ENCODE measurements around the gene ATG7. TPM values are rescaled to one million over a fixed set of nuclear protein-coding genes. Genes with fewer than 3 reads are reported as not detected.
"Not testable (repeated sequence)": the region's sequence is repeated elsewhere in the genome, so short reads cannot be mapped to it uniquely, and the experiment has no call there.

ATG7 gene
- total and polyA plus RNA-seq, 2 donors: 14.1 to 63.2 TPM

DNA sequence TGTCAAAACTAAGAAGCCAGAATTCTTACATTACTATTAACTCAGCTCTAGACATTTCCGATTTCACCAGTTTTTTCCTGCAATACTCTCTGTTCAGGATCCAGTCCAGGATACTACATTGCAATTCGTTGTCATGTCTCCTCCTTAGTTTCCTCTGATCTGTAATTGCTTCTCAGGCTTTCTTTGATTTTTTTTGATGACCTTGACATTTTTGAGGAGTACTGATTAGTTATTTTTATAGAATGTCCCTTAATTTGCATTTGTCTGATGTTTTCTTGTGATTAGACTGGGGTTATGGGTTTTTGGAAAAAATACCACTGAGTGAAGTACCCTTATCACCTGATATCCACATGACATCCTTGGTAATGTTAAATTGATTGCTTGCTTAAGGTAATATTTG is 57.6 kb downstream of the ATG7 start:
- H3K27ac ChIP-seq (ENCODE audit: low read depth): no peak overlapping the region
- H3K36me3 ChIP-seq (ENCODE audit: insufficient read depth): peaks cover 3% of the 10 kb centered on the region
- H3K4me1 ChIP-seq (ENCODE audit: insufficient read depth): no peaks in the 10 kb centered on the region
- DNase-seq (ENCODE audit: extremely low spot score): no peak
- 86% methylated on average over 2 of the region's 2 CpGs for WGBS
- no peak overlapping the region for H3K4me3 ChIP-seq (ENCODE audit: low read depth, low read length)

DNA sequence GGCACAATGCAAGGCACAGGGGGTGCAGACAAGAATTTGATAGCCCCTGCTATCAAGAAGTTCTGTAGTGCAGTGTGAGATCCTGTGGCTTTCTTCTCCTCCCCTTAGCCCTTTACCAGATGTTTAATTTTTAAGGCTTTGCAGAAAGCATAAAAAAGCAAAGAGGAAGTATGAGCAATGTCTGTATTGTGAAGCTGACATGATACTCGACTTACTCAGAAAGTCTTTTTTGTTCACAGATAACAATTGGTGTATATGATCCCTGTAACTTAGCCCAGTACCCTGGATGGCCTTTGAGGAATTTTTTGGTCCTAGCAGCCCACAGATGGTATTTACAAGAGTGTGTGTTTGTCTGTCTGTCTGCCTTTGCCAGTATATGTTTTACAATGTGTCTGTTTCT is 58.9 kb downstream of the ATG7 start:
- 44% methylated on average over 1 of the region's 1 CpG for WGBS
- no peak overlapping the region for H3K27ac ChIP-seq (ENCODE audit: low read depth)
- H3K4me1 ChIP-seq (ENCODE audit: insufficient read depth): no peaks in the 10 kb centered on the region
- H3K36me3 ChIP-seq (ENCODE audit: insufficient read depth): peaks cover 3% of the 10 kb centered on the region
- DNase-seq (ENCODE audit: extremely low spot score): no peak
- no peak overlapping the region for H3K4me3 ChIP-seq (ENCODE audit: low read depth, low read length)

DNA sequence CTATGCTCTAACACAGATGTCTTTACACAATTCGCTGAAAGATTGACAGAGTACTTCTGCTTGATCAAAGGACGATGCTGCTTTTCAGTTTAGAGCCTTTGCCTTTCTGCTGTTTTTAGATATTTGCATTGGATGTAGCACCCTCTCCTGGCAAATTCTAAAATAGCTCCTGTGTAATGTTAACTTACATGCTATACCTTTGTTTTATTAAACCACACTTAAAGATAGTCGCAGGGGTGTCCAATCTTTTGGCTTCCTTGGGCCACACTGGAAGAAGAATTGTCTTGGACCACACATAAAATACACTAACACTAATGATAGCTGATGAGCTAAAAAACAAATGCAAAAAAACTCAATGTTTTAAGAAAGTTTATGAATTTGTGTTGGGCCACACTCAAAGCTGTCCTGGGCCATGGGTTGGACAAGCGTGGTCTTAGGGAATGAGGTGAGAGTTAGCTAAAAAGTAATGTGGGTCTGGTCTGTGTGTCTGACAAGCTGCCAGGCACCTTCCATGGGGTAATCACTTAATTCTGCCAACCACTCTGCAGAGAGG is 62.9 kb downstream of the ATG7 start:
- no peak overlapping the region for H3K27ac ChIP-seq (ENCODE audit: low read depth)
- DNase-seq (ENCODE audit: extremely low spot score): peak; percentile 18
- 45% methylated on average over 4 of the region's 4 CpGs for WGBS
- H3K36me3 ChIP-seq (ENCODE audit: insufficient read depth): peaks cover 3% of the 10 kb centered on the region
- H3K4me1 ChIP-seq (ENCODE audit: insufficient read depth): no peaks in the 10 kb centered on the region
- no peak overlapping the region for H3K4me3 ChIP-seq (ENCODE audit: low read depth, low read length)

DNA sequence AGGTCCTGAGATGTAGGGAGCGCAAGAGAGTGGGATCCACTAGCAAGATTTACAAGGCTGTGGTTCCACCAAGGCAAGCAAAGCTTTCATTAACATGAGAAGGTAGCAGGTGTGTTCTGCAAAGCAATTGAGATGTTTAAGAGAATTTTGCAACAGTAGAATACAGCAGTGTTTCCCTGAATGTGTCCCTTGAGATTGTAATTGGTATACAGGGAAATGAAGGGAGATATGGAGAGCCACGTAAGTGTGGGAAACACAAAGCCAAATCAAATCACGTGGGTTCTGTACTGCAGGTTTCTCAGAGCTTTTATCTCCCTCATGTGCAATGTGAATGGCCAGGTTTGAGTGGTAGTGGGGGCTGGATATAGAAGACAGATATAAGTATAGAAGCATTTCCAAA is 67.3 kb downstream of the ATG7 start:
- whole genome bisulfite sequencing: 85% methylated on average over 3 of the region's 3 CpGs
- H3K27ac ChIP-seq (ENCODE audit: low read depth): no peak overlapping the region
- no peaks in the 10 kb centered on the region for H3K4me1 ChIP-seq (ENCODE audit: insufficient read depth)
- H3K36me3 ChIP-seq (ENCODE audit: insufficient read depth): no peaks in the 10 kb centered on the region
- DNase-seq (ENCODE audit: extremely low spot score): no peak
- no peak overlapping the region for H3K4me3 ChIP-seq (ENCODE audit: low read depth, low read length)

DNA sequence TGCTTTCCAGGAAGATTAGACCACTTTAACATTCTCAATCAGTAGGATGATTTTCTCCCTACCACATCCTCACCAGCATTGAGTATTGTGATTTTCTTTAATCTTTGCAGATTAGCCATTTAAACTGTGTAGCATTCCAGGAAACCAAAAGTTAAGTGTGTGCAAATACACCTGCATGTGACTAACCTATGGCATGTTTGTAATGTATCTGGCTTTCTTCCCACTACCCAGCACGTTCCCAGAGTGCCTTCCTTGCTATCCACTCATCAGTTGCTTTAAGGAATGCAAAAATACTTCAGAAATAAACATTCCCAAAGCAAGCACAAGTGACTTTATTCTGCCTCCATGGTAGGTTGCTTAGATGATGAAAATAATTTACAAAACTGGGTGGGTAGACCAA is 74.2 kb downstream of the ATG7 start:
- H3K27ac ChIP-seq (ENCODE audit: low read depth): no peak overlapping the region
- 64% methylated on average over 1 of the region's 1 CpG for WGBS
- no peak for DNase-seq (ENCODE audit: extremely low spot score)
- no peak overlapping the region for H3K4me3 ChIP-seq (ENCODE audit: low read depth, low read length)
- no peaks in the 10 kb centered on the region for H3K36me3 ChIP-seq (ENCODE audit: insufficient read depth)
- H3K4me1 ChIP-seq (ENCODE audit: insufficient read depth): no peaks in the 10 kb centered on the region

DNA sequence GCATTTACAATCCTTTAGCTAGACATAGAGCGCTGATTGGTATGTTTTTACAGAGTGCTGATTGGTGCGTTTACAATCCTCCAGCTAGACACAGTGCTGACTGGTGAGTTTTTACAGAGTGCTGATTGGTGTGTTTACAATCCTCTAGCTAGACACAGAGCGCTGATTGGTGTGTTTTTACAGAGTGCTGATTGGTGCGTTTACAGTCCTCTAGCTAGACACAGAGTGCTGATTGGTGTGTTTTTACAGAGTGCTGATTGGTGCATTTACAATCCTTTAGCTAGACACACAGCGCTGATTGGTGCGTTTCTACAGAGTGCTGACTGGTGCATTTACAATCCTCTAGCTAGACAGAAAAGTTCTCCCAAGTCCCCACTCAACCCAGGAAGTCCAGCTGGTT is 76.7 kb downstream of the ATG7 start:
- not testable (repeated sequence) for DNase-seq (ENCODE audit: extremely low spot score)
- WGBS: 98% methylated on average over 6 of the region's 6 CpGs

DNA sequence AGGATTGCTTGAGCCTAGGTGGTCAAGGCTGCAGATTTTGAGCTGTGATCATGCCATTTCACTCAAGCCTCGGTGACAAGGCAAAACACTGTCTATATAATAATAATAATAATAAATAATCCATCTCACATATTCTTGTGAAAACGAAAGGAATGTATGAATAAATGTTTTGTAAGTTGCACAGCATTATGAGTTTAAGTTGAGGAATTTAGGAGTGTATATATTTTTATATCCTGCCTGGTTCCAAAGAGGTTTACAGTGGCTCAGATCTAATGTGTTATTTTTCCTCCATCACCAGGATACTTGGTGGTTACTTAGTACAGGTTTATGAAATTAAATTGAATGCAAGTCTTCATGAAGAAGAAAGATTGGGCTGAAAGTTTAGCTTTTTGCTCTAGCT is 77.2 kb downstream of the ATG7 start:
- Histone ChIP-seq H3K36me3 (ENCODE audit: insufficient read depth) (no peaks in the 10 kb centered on the region), H3K27ac (ENCODE audit: low read depth) (no peak overlapping the region), H3K4me3 (ENCODE audit: low read depth, low read length) (no peak overlapping the region), H3K4me1 (ENCODE audit: insufficient read depth) (no peaks in the 10 kb centered on the region)
- 84% methylated on average over 2 of the region's 2 CpGs for WGBS
- DNase-seq (ENCODE audit: extremely low spot score): no peak

More for the DNA sequence above, 76.7 kb downstream of the ATG7 start:
- not testable (repeated sequence) for H3K36me3 ChIP-seq (ENCODE audit: insufficient read depth); H3K4me1 ChIP-seq (ENCODE audit: insufficient read depth); H3K27ac ChIP-seq (ENCODE audit: low read depth); H3K4me3 ChIP-seq (ENCODE audit: low read depth, low read length)

DNA sequence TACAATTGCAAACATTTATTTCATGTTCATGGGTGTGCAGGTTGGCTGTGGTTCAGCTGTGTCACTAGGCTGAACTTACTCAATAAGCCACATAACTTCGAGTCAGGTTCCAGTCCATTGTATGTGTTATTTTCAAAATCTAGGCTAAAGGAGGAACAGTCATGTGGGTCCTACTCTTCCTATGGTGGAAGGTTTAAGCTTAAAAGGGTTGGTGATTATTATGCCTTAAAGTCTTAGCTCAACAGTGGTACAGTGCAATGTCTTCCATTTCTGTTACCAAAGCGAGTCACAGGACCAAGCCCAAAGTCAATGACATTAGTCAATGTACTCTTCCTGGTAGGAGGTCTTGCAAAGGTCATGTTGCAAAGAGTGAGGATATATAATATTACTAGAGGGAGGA is 78.2 kb downstream of the ATG7 start:
- Histone ChIP-seq H3K27ac (ENCODE audit: low read depth) (no peak overlapping the region), H3K4me3 (ENCODE audit: low read depth, low read length) (no peak overlapping the region), H3K36me3 (ENCODE audit: insufficient read depth) (no peaks in the 10 kb centered on the region), H3K4me1 (ENCODE audit: insufficient read depth) (no peaks in the 10 kb centered on the region)
- WGBS: 90% methylated on average over 2 of the region's 2 CpGs
- no peak for DNase-seq (ENCODE audit: extremely low spot score)

DNA sequence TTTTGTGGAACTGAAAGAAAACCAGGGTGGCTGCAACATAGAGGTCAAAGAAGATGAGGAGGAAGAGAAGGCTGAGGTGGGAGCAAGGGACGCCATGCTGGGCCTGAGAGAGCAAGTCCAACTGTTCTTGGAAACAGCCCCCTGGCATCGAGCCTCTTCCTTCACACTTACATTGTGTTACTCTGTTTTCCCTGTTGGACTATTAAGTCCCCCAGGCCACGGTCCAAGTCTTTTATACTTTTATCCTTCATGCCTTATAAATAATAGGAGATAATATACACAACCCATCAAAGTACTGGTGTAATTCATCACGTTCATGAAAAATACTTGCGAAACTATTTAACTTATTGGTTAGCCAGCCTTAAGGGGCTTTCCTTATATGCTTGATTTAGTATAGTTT is 79.3 kb downstream of the ATG7 start:
- Histone ChIP-seq H3K4me3 (ENCODE audit: low read depth, low read length) (no peak overlapping the region), H3K27ac (ENCODE audit: low read depth) (no peak overlapping the region), H3K36me3 (ENCODE audit: insufficient read depth) (no peaks in the 10 kb centered on the region), H3K4me1 (ENCODE audit: insufficient read depth) (no peaks in the 10 kb centered on the region)
- WGBS: 42% methylated on average over 5 of the region's 5 CpGs
- no peak for DNase-seq (ENCODE audit: extremely low spot score)

DNA sequence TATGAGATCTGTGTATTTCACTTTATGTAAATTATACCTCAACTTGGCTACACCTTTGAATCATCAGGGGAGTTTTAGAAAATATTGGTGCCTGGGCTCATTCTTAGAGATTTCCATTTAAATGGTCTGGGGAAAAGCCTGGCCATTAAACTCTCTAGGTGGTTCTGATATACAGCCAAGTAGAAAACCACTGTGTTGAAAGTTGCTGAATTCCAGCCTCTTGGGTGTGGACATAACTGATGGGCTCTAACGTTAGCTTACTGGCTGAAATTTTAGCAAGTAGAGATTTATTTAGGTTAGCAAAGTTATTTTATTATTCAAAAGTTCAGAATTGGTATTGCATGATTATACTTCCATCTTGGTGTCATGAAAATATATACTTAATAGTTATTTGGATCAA is 84.1 kb downstream of the ATG7 start:
- H3K4me1 ChIP-seq (ENCODE audit: insufficient read depth): no peaks in the 10 kb centered on the region
- 60% methylated on average over 1 of the region's 1 CpG for WGBS
- DNase-seq (ENCODE audit: extremely low spot score): no peak
- H3K4me3 ChIP-seq (ENCODE audit: low read depth, low read length): no peak overlapping the region
- no peak overlapping the region for H3K27ac ChIP-seq (ENCODE audit: low read depth)
- no peaks in the 10 kb centered on the region for H3K36me3 ChIP-seq (ENCODE audit: insufficient read depth)

DNA sequence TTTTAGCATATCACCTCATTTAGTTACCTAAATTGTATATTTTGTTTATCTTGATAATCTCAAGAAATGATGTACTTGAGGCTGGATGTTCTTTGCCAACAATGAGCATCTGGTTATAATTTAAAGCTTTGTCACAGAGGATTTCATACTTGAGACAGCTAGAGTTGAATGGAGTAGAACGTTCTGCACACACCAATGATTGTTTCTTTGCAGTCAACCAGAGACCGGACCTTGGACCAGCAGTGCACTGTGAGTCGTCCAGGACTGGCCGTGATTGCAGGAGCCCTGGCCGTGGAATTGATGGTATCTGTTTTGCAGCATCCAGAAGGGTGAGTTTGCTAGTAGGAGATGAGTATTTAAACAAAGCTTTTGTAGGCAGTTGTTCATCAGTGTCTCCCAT is 90.4 kb downstream of the ATG7 start:
- Histone ChIP-seq H3K36me3 (ENCODE audit: insufficient read depth) (no peaks in the 10 kb centered on the region), H3K4me1 (ENCODE audit: insufficient read depth) (peaks cover 2% of the 10 kb centered on the region), H3K4me3 (ENCODE audit: low read depth, low read length) (no peak overlapping the region), H3K27ac (ENCODE audit: low read depth) (no peak overlapping the region)
- 54% methylated on average over 5 of the region's 5 CpGs for WGBS
- no peak for DNase-seq (ENCODE audit: extremely low spot score)

DNA sequence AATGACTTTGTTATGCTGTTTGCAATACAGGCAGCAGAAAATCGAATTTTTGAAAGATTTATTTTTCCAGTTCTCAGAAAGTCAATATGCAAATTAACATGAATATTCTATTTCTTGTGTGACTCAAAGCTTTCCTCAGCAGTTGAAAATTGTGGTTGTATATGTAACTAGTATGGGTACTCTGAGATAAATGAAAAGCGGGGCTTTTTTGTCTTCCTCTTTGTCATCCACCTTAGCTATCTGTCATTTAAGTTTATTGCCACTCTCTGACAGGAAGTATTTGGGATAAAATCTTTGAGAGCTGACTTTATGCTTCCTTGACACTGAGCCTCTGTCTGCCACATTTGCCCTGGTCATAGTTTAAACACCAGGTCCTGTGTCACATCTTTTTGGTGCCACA is 91.5 kb downstream of the ATG7 start:
- Histone ChIP-seq H3K27ac (ENCODE audit: low read depth) (no peak overlapping the region), H3K4me1 (ENCODE audit: insufficient read depth) (peaks cover 2% of the 10 kb centered on the region), H3K36me3 (ENCODE audit: insufficient read depth) (no peaks in the 10 kb centered on the region), H3K4me3 (ENCODE audit: low read depth, low read length) (no peak overlapping the region)
- DNase-seq (ENCODE audit: extremely low spot score): no peak
- 82% methylated on average over 2 of the region's 2 CpGs for WGBS

DNA sequence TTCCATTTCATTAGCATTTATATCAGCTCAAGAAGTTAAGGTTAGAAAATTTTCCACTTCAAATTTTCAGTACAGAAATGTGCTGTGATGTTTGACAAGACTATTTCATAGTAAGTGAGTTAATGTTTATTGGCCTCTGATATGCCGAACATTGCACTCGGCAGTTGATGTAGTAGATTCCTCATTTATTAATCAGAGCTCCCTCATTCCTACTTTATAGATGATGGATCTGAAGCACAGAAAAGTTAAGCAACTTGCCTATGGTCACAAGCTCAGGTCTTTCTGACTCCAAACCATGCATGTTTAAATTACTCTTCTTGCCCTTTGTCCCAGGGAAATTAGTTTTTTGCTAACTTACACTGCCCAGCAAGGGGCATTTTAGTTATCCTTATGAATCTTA is 92.0 kb downstream of the ATG7 start:
- Histone ChIP-seq H3K4me3 (ENCODE audit: low read depth, low read length) (no peak overlapping the region), H3K27ac (ENCODE audit: low read depth) (no peak overlapping the region), H3K4me1 (ENCODE audit: insufficient read depth) (peaks cover 2% of the 10 kb centered on the region), H3K36me3 (ENCODE audit: insufficient read depth) (no peaks in the 10 kb centered on the region)
- DNase-seq (ENCODE audit: extremely low spot score): no peak
- WGBS: 86% methylated on average over 2 of the region's 2 CpGs

DNA sequence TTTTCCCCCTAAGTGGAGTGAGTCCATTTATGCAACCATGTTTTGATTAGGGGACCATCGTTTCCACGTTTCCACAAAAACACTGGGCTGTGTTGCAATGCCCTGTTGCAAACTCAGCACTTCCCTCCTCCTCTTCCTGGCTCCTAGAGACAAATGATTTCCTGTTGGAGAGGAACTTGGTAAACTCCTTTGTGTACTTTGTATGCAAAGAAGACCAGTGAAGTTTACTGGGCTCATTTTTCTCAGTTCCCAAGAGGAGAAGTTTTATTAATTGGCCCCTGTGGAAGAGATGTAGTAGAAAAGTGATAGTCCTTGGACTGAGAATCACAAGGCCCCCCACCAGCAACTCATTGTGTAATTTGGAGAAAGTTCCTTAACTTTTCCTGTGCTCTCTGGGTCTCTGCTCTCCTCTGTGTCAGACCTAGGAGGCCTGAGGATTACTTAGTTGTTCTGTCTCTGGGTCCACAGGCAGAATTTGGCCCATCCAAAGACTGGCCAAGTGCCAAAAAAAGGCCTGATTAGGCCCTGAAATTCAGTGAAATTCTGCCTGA is 95.0 kb downstream of the ATG7 start:
- Histone ChIP-seq H3K27ac (ENCODE audit: low read depth) (peak overlapping the region; percentile 33), H3K4me3 (ENCODE audit: low read depth, low read length) (no peak overlapping the region), H3K4me1 (ENCODE audit: insufficient read depth) (peaks cover 2% of the 10 kb centered on the region), H3K36me3 (ENCODE audit: insufficient read depth) (no peaks in the 10 kb centered on the region)
- DNase-seq (ENCODE audit: extremely low spot score): no peak
- 4% methylated on average over 2 of the region's 2 CpGs for WGBS

DNA sequence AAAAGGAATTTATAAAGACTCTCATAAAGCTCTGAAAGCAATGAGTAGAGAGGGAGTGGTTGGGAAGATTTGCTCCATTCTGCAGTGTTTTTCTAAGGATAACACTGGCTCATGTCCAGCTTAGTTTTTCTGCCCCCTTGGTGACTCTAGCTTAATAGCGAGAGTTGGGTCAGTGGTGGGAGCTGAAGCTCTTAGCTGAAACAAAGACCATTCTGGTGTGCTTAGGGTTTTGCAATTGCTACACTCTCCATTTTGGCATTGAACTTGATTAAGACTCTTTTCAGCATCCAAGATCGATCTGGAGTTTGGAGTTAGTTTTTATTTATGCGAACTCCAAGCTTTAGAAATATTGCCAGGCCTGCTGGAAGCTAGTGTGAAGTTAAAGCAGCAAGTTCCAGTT is 98.0 kb downstream of the ATG7 start:
- no peak for DNase-seq (ENCODE audit: extremely low spot score)
- Histone ChIP-seq H3K4me3 (ENCODE audit: low read depth, low read length) (no peak overlapping the region), H3K27ac (ENCODE audit: low read depth) (no peak overlapping the region), H3K36me3 (ENCODE audit: insufficient read depth) (no peaks in the 10 kb centered on the region), H3K4me1 (ENCODE audit: insufficient read depth) (peaks cover 2% of the 10 kb centered on the region)
- 51% methylated on average over 3 of the region's 3 CpGs for WGBS
